Esophagus muscularis mucosa (tissue), 3 donors: ENCODE measurements around the gene AUTS2.

ENCODE experiments used
- CTCF ChIP-seq, 3 experiments: fragments of 200-600 bp in 2 of 3; fragments of 450-650 bp in 1 of 3; sonication (generic) in 2 of 3; IDR thresholded peaks; one replicate each; pipeline ENCODE4 v1.5.1; 2017 to 2019; ENCODE audit warnings: antibody characterized with exemption in 3 of 3, mild to moderate bottlenecking in 2 of 3, moderate library complexity in 1 of 3
- EP300 ChIP-seq: sonication (generic); formaldehyde crosslinking; IDR thresholded peaks from one replicate; pipeline ENCODE4 v1.6.1; 2017; ENCODE audit warnings: antibody characterized with exemption

GRCh38 chr7:69693042-69693441, 94.8 kb downstream of the AUTS2 start:
- no peak for TF ChIP-seq EP300
- TF ChIP-seq CTCF (IDR thresholded peaks at IDR 0.05), result no peak
